PC-3 (cell line): ENCODE measurements around the gene CAMSAP1.

ENCODE experiments used
- EZH2 ChIP-seq: fragments of 300-600 bp; sonication (generic); IDR thresholded peaks from one replicate; pipeline ENCODE4 v1.6.1; 2017; ENCODE audit warnings: antibody characterized with exemption, mild to moderate bottlenecking, low read length; ENCODE audit not compliant: unreplicated experiment
- EZH2phosphoT487 ChIP-seq: fragments of 300-600 bp; sonication (generic); IDR thresholded peaks from 2 replicates; pipeline ENCODE4 v1.6.1; 2018; ENCODE audit warnings: mild to moderate bottlenecking, antibody characterized with exemption, low read length, borderline replicate concordance
- TF ChIP-seq, protein P1 (sequence below): fragments of 300-600 bp; sonication (generic); conservative IDR thresholded peaks from 2 replicates; pipeline ENCODE4 v1.5.1; 2017; ENCODE audit warnings: antibody characterized with exemption, low read depth, mild to moderate bottlenecking, low read length

GRCh38 chr9:135821116-135821515, 86.2 kb downstream of the CAMSAP1 start:
- TF ChIP-seq, protein P1, sequence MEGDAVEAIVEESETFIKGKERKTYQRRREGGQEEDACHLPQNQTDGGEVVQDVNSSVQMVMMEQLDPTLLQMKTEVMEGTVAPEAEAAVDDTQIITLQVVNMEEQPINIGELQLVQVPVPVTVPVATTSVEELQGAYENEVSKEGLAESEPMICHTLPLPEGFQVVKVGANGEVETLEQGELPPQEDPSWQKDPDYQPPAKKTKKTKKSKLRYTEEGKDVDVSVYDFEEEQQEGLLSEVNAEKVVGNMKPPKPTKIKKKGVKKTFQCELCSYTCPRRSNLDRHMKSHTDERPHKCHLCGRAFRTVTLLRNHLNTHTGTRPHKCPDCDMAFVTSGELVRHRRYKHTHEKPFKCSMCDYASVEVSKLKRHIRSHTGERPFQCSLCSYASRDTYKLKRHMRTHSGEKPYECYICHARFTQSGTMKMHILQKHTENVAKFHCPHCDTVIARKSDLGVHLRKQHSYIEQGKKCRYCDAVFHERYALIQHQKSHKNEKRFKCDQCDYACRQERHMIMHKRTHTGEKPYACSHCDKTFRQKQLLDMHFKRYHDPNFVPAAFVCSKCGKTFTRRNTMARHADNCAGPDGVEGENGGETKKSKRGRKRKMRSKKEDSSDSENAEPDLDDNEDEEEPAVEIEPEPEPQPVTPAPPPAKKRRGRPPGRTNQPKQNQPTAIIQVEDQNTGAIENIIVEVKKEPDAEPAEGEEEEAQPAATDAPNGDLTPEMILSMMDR, result no peak
- TF ChIP-seq EZH2, result no peak
- no peak for TF ChIP-seq EZH2phosphoT487
